HG03066 (cell line): ENCODE data around the gene XAB2.

ENCODE experiments used
- ATAC-seq: cut with Tn5 transposase; IDR thresholded peaks from one replicate; pipeline ENCODE4 v1.9.1; 2021; ENCODE audit warnings: low read depth; ENCODE audit not compliant: unreplicated experiment

The XAB2 gene

GRCh38 chr19:7635670-7636069 is 6.3 kb upstream of the XAB2 start:
- ATAC-seq: no peak

- no peak for ATAC-seq
Observed at GRCh38 chr19:7633698-7634097, 4.4 kb upstream of the XAB2 start, which contains the start of gene PCP2. PCP2 (minus strand) TSS chr19:7633719; CDS start chr19:7633457, 262 bp downstream.

- ATAC-seq: no peak
Observed at GRCh38 chr19:7632340-7633203, 3.2 kb upstream of the XAB2 start.

GRCh38 chr19:7631577-7631976 is 2.2 kb upstream of the XAB2 start:
- no peak for ATAC-seq

- ATAC-seq: no peak
Observed at GRCh38 chr19:7628589-7629311, 595 bp downstream of the XAB2 start.

DNA sequence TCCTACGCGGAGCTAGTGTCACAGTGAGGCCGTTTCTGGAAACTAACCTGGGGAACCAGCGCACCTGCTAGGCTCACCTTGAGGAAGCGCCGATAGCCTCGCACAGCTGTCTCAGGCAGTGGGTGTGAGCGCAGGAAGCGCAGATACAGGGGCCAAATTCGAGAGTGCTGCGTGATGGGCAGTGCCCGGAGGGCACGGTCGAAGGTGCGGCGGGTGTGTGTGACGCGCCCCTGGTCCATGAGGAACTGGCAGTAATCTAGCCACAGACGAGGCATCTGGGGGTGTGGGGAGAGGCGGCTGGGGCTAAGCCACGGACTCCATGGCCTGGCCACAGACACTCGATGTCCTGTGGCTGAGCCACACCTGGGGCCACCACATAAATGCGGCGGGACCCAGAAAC is 2.2 kb downstream of the XAB2 start:
- no peak for ATAC-seq

- no peak for ATAC-seq
Observed at GRCh38 chr19:7625763-7626372, 3.5 kb downstream of the XAB2 start.

DNA sequence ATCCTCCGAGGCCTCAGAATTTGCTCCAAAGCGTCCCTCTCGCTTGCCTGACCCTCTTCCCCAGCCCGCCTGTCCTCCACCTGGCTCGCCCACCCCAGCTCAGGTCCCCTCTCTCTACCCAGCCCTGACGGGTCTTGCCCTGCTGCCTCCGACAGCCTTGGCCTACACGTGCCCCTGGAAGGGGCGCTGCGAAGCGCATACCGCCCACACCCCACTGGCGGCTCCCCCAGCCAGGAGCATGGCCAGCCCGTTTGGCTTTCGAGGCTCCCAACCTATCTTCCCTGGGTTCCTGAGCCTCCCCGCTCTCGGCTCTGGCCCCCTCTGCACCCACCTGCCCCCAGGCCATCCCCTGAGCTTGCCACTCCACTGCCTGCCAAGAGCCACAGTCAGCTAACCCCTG is 4.5 kb downstream of the XAB2 start:
- no peak for ATAC-seq

DNA sequence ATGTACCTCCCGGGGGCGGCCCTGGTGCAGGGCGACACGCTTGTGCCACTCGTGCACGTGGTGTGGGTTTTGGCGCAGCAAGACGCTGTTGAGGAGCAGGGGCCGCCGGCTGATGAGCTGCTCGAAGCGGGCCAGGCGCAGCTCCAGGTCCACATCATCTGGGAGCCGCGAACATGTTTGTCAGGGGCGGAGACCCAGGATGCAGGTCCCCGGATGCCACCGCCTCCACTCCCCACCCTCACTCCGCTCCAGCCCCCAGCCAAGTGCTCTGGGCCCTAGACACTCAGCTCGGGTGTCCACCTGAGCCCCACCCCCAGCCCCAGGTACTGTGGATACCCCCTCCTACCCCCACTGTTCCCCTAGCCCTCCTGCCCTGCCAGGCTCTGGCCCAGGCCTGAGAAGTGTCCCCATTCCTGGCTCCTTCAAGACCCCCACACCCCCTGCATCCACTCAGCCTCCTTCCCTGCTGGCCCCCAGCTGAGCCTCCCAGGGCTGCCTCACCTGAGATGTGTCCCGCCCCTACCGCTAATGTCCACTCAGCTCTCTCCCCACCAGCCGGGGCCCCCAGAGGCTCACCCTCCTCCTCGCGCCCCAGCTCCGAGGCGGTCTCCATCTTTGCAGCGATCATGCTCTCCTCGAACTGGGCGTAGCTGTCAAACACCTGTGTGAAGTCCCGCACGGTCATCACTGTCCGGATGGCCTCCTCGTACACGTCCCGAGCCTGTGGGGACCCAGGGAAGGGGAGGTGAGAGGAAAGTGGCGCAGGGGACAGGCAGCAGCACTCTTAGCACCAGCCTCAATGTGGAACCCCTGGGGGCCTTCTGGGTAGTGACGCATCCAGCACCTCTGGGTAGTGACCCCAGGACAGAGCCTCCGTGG is 5.4 kb downstream of the XAB2 start:
- no peak for ATAC-seq

DNA sequence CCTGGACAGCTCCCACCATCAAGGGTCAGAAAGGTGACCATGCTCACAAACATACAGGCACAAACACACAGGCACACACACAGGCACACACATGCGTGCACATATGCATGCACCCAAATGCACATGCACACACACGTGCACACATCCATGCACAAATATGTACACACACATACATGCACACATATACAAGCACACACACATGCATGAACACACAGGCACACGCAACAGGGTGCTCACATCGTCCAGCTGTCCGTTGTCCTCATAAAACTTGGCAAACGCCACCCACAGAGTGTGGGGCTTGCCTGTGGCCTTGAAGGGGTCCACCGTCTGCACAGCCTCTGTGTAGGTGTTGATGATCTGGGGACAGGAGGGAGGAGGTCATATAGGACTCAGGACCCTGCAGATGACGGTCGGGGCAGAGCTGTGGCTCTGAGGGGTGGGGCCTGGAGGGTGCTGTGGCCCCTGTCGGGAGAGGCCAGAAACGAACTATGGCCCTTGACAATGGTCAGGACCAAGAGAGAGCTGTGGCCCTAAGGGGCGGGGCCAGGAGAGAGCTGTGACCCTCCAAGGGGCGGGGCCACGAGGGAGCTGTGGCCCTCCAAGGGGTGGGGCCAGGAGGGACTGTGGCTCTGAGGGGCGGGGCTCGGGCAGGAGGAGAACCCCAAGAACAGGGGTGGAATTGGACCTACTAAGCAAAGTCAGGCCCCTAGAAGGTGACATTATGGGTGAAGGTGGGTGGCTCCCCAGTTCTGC is 6.2 kb downstream of the XAB2 start:
- ATAC-seq: no peak

- no peak for ATAC-seq
Observed at GRCh38 chr19:7620442-7621412, 8.6 kb downstream of the XAB2 start.

DNA sequence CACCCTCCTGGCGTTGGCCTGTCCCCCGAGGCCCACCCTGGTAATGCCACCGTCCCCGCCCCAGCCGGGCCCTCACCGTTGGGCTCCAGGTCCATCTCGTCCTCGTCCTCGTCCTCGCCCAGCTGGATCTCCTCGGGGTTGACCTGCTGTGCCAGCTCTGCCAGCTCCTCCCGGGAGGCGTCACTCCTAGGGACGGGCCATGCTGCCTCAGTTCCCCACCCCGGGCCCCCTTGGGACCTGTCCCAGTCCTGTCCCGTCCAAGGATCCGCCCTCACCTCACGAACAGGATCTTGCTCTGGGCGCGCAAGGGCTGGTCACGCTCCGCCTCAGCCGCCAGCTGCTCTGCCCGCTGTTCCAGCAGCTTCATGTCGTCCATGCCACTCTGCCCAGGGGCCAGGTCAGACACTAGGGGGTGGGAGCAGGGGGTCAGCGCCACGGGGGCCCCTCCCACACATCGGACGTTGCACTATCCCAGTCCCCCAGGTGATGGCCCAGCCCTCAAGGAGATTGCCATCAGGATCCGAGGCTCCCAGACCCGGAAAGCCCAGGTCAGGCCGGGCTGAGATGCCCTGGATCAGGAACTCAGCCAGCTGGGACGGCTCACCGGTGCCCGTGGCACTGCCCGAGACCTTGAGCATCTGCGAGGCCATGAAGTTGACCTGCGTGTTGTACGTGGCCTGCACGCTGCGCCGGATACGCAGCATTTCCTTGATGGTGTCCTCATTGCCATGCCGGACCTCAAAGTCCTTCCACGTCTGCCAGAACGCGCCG is 9.5 kb downstream of the XAB2 start:
- no peak for ATAC-seq

DNA sequence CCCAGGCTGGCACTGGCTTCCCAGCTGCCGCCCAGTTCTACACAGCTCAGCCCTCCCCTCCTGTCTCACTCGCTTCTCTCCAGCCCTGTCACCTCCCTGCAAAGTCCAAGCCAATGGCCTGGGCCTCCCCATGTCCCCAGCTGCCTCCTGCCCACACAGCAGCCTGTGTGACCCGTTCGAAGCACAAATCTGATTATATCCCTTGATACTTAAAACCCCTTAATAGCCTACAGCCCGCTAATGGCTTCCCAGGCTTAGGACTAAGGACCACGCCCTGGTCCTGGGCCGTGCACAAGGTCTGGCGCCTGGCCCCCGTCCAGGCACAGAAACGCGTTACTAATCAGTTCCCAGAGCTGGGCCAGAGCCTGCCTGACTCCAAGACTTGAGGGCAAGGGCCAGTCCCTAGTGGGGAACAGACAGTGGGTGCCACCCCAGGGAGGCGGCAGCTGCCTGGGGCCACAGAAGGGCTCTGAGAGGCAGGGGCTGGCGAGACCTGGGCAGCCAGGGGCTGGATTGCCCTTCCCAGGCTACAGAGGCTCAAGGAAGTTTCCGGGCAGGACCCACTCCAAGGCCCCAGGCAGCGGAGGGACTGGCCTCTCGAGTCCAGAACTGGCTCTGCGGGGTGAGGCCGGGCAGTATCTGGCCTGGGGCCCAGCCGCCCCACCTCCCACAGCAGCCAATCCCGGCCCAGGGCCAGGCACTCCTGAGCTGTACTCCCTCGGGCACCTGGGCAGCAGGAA is 10.4 kb downstream of the XAB2 start:
- no peak for ATAC-seq

DNA sequence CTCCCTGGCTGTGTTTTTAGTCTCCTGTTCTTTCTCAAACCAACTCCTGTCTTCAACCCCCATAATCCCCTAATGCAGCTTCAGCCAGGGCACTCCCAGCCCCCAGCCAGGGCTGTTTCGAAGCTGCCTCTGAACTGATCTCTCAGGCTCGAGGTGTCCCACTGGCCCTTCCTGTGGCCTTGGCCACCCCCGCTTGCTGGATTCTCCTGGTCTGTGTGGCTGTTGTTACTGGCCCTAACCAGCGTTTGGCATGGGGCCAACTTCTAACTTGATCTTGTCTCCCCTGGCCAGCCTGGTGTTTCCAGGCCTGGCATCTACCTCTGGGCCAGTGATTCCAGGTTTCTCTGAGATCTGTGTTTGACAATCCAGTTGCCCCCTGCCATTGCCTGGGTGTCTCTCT is 11.0 kb downstream of the XAB2 start:
- ATAC-seq: no peak

GRCh38 chr19:7617735-7618134 is 11.6 kb downstream of the XAB2 start:
- ATAC-seq: no peak

DNA sequence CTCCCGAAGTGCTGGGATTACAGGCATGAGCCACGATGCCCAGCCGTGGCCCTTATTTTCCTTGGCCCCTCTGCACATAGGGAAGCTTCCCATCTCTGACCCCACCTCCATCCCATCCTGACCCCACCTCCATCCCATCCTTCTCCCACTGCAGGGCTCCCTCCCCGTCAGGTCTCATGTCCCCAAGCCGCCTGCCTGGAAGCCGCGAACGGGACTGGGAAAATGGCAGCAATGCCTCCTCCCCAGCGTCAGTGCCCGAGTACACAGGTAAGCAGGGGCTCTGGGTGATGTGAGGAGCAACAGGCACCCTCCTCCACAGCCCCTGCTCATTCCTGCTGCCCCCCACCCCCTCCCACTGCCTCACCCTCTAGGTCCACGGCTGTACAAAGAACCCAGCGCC is 12.2 kb downstream of the XAB2 start:
- no peak for ATAC-seq
